Liver (tissue), 3 donors: ENCODE results near the gene SMIM36.

Source experiments
- EGR1 ChIP-seq, 2 donors: IDR thresholded peaks; 2 replicates each; pipeline ENCODE4 v1.6.1; 2016 to 2018; ENCODE audit warnings: antibody characterized with exemption in 2 of 2, low read depth in 2 of 2
- FOXA1 ChIP-seq: IDR thresholded peaks from 2 replicates; pipeline ENCODE4 v1.6.1; 2016; ENCODE audit warnings: antibody characterized with exemption
- GABPA ChIP-seq, 2 donors: IDR thresholded peaks in 1 of 2; conservative IDR thresholded peaks in 1 of 2; 2 replicates each; pipeline ENCODE4 v1.6.1; 2016; ENCODE audit warnings: antibody characterized with exemption in 2 of 2, mild to moderate bottlenecking in 1 of 2, moderate library complexity in 1 of 2
- HNF4G ChIP-seq: IDR thresholded peaks from 2 replicates; pipeline ENCODE4 v1.6.1; 2016; ENCODE audit warnings: antibody characterized with exemption
- JUND ChIP-seq, 2 donors: IDR thresholded peaks; 2 replicates each; pipeline ENCODE4 v1.6.1; 2016; ENCODE audit warnings: antibody characterized with exemption in 2 of 2
- RAD21 ChIP-seq, 2 donors: IDR thresholded peaks; 2 replicates each; pipeline ENCODE4 v1.6.1; 2016; ENCODE audit warnings: antibody characterized with exemption in 2 of 2, mild to moderate bottlenecking in 2 of 2
- SP1 ChIP-seq: IDR thresholded peaks from 2 replicates; pipeline ENCODE4 v1.6.1; 2018; ENCODE audit warnings: antibody characterized with exemption, mild to moderate bottlenecking
- TAF1 ChIP-seq: conservative IDR thresholded peaks from 2 replicates; pipeline ENCODE4 v1.6.1; 2016; ENCODE audit warnings: antibody characterized with exemption, mild to moderate bottlenecking
- YY1 ChIP-seq: IDR thresholded peaks from 2 replicates; pipeline ENCODE4 v1.6.1; 2016; ENCODE audit warnings: antibody characterized with exemption, mild to moderate bottlenecking
- TF ChIP-seq, protein P1 (sequence below): fragments of 150-350 bp; IDR thresholded peaks from 2 replicates; pipeline ENCODE4 v1.5.1; 2017; ENCODE audit warnings: improper control_type of control experiment, low read depth, low read length; ENCODE audit not compliant: missing input control
- TF ChIP-seq, protein P2 (sequence below): IDR thresholded peaks from 2 replicates; pipeline ENCODE4 v1.6.1; 2016; ENCODE audit warnings: antibody characterized with exemption, mild to moderate bottlenecking
- TF ChIP-seq, protein P3 (sequence below): IDR thresholded peaks from 2 replicates; pipeline ENCODE4 v1.6.1; 2016; ENCODE audit warnings: antibody characterized with exemption
- TF ChIP-seq, protein P4 (sequence below): IDR thresholded peaks from 2 replicates; pipeline ENCODE4 v1.6.1; 2016; ENCODE audit warnings: antibody characterized with exemption
- TF ChIP-seq, protein P5 (sequence below): IDR thresholded peaks from 2 replicates; pipeline ENCODE4 v1.6.1; 2016; ENCODE audit warnings: antibody characterized with exemption
- donor health status: healthy.
- donor health status: healthy.

DNA sequence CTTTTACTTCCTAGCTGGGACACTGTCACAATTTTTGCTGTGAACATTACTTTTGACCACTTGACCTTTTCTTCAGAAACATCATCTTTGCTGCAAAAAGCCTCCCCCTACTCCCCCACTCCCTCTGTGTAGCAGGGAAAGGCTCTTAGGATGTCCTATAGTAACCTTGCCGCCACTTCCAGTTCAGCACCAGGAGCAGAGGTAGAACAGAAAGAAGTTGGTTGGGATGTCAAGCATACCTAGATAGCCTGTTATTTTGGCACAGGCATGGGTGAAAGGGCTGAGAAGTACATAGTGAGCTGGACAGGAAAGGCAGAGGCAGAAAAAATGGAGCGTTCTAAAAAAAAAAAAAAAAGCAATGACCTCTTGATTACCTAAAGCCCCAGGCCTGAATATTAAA is 31.3 kb downstream of the SMIM36 start:
- TF ChIP-seq YY1 (no peak), TAF1 (no peak), GABPA (IDR thresholded peaks at IDR 0.05 in 1 of 2, conservative IDR thresholded peaks at IDR 0.05 in 1 of 2) (no peak), SP1 (no peak), RAD21 (IDR thresholded peaks at IDR 0.05) (no peak), EGR1 (IDR thresholded peaks at IDR 0.05; ENCODE audit: low read depth in 2 of 2) (no peak), JUND (IDR thresholded peaks at IDR 0.05) (no peak), FOXA1 (no peak), HNF4G (no peak)
- TF ChIP-seq, protein P1, sequence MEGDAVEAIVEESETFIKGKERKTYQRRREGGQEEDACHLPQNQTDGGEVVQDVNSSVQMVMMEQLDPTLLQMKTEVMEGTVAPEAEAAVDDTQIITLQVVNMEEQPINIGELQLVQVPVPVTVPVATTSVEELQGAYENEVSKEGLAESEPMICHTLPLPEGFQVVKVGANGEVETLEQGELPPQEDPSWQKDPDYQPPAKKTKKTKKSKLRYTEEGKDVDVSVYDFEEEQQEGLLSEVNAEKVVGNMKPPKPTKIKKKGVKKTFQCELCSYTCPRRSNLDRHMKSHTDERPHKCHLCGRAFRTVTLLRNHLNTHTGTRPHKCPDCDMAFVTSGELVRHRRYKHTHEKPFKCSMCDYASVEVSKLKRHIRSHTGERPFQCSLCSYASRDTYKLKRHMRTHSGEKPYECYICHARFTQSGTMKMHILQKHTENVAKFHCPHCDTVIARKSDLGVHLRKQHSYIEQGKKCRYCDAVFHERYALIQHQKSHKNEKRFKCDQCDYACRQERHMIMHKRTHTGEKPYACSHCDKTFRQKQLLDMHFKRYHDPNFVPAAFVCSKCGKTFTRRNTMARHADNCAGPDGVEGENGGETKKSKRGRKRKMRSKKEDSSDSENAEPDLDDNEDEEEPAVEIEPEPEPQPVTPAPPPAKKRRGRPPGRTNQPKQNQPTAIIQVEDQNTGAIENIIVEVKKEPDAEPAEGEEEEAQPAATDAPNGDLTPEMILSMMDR = no peak
- TF ChIP-seq, protein P2, sequence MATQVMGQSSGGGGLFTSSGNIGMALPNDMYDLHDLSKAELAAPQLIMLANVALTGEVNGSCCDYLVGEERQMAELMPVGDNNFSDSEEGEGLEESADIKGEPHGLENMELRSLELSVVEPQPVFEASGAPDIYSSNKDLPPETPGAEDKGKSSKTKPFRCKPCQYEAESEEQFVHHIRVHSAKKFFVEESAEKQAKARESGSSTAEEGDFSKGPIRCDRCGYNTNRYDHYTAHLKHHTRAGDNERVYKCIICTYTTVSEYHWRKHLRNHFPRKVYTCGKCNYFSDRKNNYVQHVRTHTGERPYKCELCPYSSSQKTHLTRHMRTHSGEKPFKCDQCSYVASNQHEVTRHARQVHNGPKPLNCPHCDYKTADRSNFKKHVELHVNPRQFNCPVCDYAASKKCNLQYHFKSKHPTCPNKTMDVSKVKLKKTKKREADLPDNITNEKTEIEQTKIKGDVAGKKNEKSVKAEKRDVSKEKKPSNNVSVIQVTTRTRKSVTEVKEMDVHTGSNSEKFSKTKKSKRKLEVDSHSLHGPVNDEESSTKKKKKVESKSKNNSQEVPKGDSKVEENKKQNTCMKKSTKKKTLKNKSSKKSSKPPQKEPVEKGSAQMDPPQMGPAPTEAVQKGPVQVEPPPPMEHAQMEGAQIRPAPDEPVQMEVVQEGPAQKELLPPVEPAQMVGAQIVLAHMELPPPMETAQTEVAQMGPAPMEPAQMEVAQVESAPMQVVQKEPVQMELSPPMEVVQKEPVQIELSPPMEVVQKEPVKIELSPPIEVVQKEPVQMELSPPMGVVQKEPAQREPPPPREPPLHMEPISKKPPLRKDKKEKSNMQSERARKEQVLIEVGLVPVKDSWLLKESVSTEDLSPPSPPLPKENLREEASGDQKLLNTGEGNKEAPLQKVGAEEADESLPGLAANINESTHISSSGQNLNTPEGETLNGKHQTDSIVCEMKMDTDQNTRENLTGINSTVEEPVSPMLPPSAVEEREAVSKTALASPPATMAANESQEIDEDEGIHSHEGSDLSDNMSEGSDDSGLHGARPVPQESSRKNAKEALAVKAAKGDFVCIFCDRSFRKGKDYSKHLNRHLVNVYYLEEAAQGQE = no peak
- TF ChIP-seq, protein P3, sequence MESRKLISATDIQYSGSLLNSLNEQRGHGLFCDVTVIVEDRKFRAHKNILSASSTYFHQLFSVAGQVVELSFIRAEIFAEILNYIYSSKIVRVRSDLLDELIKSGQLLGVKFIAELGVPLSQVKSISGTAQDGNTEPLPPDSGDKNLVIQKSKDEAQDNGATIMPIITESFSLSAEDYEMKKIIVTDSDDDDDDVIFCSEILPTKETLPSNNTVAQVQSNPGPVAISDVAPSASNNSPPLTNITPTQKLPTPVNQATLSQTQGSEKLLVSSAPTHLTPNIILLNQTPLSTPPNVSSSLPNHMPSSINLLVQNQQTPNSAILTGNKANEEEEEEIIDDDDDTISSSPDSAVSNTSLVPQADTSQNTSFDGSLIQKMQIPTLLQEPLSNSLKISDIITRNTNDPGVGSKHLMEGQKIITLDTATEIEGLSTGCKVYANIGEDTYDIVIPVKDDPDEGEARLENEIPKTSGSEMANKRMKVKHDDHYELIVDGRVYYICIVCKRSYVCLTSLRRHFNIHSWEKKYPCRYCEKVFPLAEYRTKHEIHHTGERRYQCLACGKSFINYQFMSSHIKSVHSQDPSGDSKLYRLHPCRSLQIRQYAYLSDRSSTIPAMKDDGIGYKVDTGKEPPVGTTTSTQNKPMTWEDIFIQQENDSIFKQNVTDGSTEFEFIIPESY = no peak
- TF ChIP-seq, protein P4, sequence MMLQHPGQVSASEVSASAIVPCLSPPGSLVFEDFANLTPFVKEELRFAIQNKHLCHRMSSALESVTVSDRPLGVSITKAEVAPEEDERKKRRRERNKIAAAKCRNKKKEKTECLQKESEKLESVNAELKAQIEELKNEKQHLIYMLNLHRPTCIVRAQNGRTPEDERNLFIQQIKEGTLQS = no peak
- TF ChIP-seq, protein P5, sequence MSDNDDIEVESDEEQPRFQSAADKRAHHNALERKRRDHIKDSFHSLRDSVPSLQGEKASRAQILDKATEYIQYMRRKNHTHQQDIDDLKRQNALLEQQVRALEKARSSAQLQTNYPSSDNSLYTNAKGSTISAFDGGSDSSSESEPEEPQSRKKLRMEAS = no peak
